Neural progenitor cell (in vitro differentiated cells): ENCODE data around the gene RPS6KB1. TPM values are rescaled to one million over a fixed set of nuclear protein-coding genes. Genes with fewer than 3 reads are reported as not detected.

Experiments
- DNase-seq: peaks from one replicate; pipeline ENCODE4 v3.0.0-alpha.2; 2016; ENCODE audit warnings: low spot score
- H2AFZ ChIP-seq: fragments of 200-600 bp; sonication (generic); replicated peaks from 2 replicates; pipeline ENCODE4 v1.6.1; 2016; ENCODE audit warnings: antibody characterized with exemption
- H3F3A ChIP-seq: fragments of 200-600 bp; sonication (generic); 2 replicates; pipeline ENCODE4 v1.6.1; 2016; ENCODE audit warnings: antibody characterized with exemption, low read depth
- H3K27ac ChIP-seq: fragments of 200-600 bp; sonication (generic); 2 replicates; pipeline ENCODE4 v1.5.1; 2016; ENCODE audit warnings: mild to moderate bottlenecking
- H3K27me3 ChIP-seq: fragments of 200-600 bp; sonication (generic); 2 replicates; pipeline ENCODE4 v1.6.1; 2016; ENCODE audit warnings: mild to moderate bottlenecking, moderate library complexity
- H3K36me3 ChIP-seq: fragments of 200-600 bp; sonication (generic); 2 replicates; pipeline ENCODE4 v1.5.1; 2016
- H3K4me1 ChIP-seq: fragments of 200-600 bp; sonication (generic); 2 replicates; pipeline ENCODE4 v1.6.1; 2016; ENCODE audit warnings: mixed run types
- H3K4me2 ChIP-seq: fragments of 200-600 bp; sonication (generic); 2 replicates; pipeline ENCODE4 v1.6.1; 2016
- H3K4me3 ChIP-seq: fragments of 200-600 bp; sonication (generic); 2 replicates; pipeline ENCODE4 v1.5.1; 2016
- H3K79me2 ChIP-seq: fragments of 200-600 bp; sonication (generic); 2 replicates; pipeline ENCODE4 v1.6.1; 2016; ENCODE audit warnings: low read depth
- H3K9ac ChIP-seq: fragments of 200-600 bp; sonication (generic); 2 replicates; pipeline ENCODE4 v1.6.1; 2016
- H3K9me3 ChIP-seq: fragments of 200-600 bp; sonication (generic); 2 replicates; pipeline ENCODE4 v1.5.1; 2016; ENCODE audit warnings: low read depth
- H4K20me1 ChIP-seq: fragments of 200-600 bp; sonication (generic); 2 replicates; pipeline ENCODE4 v1.6.1; 2016; ENCODE audit warnings: low read depth
- H3K27ac Mint-ChIP-seq: 3 replicates; pipeline ENCODE4 v1.8.0; 2021; ENCODE audit warnings: mixed read lengths
- H3K27me3 Mint-ChIP-seq: 2 replicates; pipeline ENCODE4 v1.8.0; 2022; ENCODE audit warnings: low read depth, mild to moderate bottlenecking, inconsistent platforms, moderate library complexity, mixed read lengths; ENCODE audit not compliant: insufficient read depth
- H3K36me3 Mint-ChIP-seq: 3 replicates; pipeline ENCODE4 v1.8.0; 2021; ENCODE audit warnings: mixed read lengths
- H3K4me1 Mint-ChIP-seq: 3 replicates; pipeline ENCODE4 v1.8.0; 2021; ENCODE audit warnings: mixed read lengths
- H3K4me3 Mint-ChIP-seq: 3 replicates; pipeline ENCODE4 v1.8.0; 2021; ENCODE audit warnings: mild to moderate bottlenecking, moderate library complexity, mixed read lengths
- H3K9me3 Mint-ChIP-seq: 3 replicates; pipeline ENCODE4 v1.8.0; 2020; ENCODE audit warnings: mixed read lengths
- EZH2 ChIP-seq: fragments of 200-600 bp; sonication (generic); IDR thresholded peaks from 2 replicates; pipeline ENCODE4 v1.6.1; 2017; ENCODE audit warnings: antibody characterized with exemption, mild to moderate bottlenecking, moderate library complexity
- EZH2phosphoT487 ChIP-seq: fragments of 200-600 bp; sonication (generic); IDR thresholded peaks from 2 replicates; pipeline ENCODE4 v1.6.1; 2017; ENCODE audit warnings: antibody characterized with exemption
- total RNA-seq: library from RNA; depleted of rRNA; stranded (reverse); fragments of >200 nt; gene quantifications from 2 replicates; pipeline ENCODE4 v1.2.3, GENCODE V29; 2015; ENCODE audit warnings: low replicate concordance
- TF ChIP-seq, protein P1 (sequence below): fragments of 200-600 bp; sonication (generic); IDR thresholded peaks from 2 replicates; pipeline ENCODE4 v1.5.1; 2017; ENCODE audit warnings: antibody characterized with exemption, mild to moderate bottlenecking

Gene RPS6KB1
- total RNA-seq, 1 donor from 2014 or later = 18.7 TPM

DNA sequence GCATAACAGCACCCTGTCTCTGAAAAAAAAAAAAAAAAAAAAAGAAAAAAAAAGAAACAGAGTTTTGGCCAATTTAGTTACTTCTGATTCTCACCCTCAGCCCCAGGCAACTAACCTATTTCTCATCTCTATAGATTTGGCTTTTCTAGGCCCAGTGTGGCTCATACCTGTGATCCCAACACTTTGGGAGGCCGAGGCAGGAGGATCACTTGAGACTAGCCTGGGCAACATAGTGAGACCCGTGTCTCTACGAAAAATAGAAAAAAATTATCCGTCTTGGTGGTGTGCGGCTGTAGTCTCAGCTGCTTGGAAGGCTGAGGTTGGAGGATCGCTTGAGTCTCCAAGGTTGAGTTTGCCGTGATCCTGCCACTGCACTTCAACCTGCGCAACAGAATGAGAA lies 8.7 kb downstream of the RPS6KB1 start:
- TF ChIP-seq EZH2 (no peak), EZH2phosphoT487 (no peak)
- TF ChIP-seq, protein P1, sequence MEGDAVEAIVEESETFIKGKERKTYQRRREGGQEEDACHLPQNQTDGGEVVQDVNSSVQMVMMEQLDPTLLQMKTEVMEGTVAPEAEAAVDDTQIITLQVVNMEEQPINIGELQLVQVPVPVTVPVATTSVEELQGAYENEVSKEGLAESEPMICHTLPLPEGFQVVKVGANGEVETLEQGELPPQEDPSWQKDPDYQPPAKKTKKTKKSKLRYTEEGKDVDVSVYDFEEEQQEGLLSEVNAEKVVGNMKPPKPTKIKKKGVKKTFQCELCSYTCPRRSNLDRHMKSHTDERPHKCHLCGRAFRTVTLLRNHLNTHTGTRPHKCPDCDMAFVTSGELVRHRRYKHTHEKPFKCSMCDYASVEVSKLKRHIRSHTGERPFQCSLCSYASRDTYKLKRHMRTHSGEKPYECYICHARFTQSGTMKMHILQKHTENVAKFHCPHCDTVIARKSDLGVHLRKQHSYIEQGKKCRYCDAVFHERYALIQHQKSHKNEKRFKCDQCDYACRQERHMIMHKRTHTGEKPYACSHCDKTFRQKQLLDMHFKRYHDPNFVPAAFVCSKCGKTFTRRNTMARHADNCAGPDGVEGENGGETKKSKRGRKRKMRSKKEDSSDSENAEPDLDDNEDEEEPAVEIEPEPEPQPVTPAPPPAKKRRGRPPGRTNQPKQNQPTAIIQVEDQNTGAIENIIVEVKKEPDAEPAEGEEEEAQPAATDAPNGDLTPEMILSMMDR = no peak
- H3K9me3 ChIP-seq = no peaks in the 10 kb centered on the region
- H3K4me2 ChIP-seq = no peak overlapping the region
- Mint-ChIP-seq H3K4me3 (no peak overlapping the region), H3K4me1 (no peaks in the 10 kb centered on the region), H3K9me3 (no peaks in the 10 kb centered on the region), H3K27me3 (no peaks in the 10 kb centered on the region), H3K27ac (no peak overlapping the region), H3K36me3 (peaks cover 5% of the 10 kb centered on the region)
- no peak for DNase-seq
- no peak overlapping the region for H3K27ac ChIP-seq
- no peaks in the 10 kb centered on the region for H3K27me3 ChIP-seq
- no peak overlapping the region for H3K9ac ChIP-seq
- H3F3A ChIP-seq = no peaks in the 10 kb centered on the region
- H3K4me1 ChIP-seq = no peaks in the 10 kb centered on the region
- peaks cover 85% of the 10 kb centered on the region for H3K79me2 ChIP-seq
- H3K36me3 ChIP-seq = no peaks in the 10 kb centered on the region
- no peak overlapping the region for H2AFZ ChIP-seq
- no peak overlapping the region for H3K4me3 ChIP-seq
- no peaks in the 10 kb centered on the region for H4K20me1 ChIP-seq

DNA sequence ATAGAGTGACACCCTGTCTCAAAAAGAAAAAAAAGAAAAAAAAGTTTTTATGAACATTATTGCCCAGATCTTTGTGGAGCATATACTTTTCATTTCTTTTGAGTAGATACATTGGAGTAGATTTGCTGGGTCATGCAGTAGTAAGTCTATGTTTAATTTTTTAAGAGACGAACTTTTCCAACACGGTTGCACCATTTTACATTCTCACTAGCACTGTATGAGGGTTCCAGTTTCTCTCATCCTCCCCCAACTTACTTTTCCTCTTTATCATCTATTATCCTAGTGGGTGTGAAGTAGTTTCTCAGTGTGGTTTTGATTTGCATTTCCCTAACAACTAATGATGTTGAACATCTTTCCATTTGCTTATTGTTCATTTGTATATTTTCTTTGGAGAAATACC lies 10.5 kb downstream of the RPS6KB1 start:
- H3K27ac Mint-ChIP-seq = no peak overlapping the region
- no peaks in the 10 kb centered on the region for H3K9me3 Mint-ChIP-seq

DNA sequence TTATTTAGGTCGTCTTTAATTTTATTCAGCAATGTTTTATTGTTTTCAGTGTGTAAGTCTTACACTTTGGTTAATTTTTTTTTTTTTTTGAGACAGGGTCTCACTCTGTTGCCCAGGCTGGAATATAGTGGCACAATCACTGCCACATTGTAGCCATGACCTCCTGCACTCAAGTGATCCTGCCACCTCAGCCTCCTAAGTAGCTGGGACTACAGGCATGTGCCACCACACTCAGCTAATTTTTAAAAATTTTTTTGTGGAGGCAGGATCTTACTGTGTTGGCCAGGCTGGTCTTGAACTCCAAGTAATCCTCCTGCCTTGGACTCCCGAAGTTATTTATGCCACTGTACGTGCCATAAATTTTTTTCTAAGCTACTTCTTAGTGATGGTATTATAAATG lies 14.5 kb downstream of the RPS6KB1 start:
- H3K4me1 Mint-ChIP-seq = no peaks in the 10 kb centered on the region
- no peak overlapping the region for H3K27ac Mint-ChIP-seq
- Histone ChIP-seq H4K20me1 (no peaks in the 10 kb centered on the region), H3F3A (peaks cover 7% of the 10 kb centered on the region), H3K9me3 (no peaks in the 10 kb centered on the region), H3K4me2 (no peak overlapping the region), H3K27me3 (no peaks in the 10 kb centered on the region), H2AFZ (no peak overlapping the region), H3K79me2 (peaks cover 43% of the 10 kb centered on the region), H3K4me1 (no peaks in the 10 kb centered on the region), H3K27ac (no peak overlapping the region), H3K36me3 (no peaks in the 10 kb centered on the region), H3K4me3 (no peak overlapping the region), H3K9ac (no peak overlapping the region)
- H3K36me3 Mint-ChIP-seq = peaks cover 8% of the 10 kb centered on the region
- no peak overlapping the region for H3K4me3 Mint-ChIP-seq
- DNase-seq = no peak
- no peaks in the 10 kb centered on the region for H3K27me3 Mint-ChIP-seq
- H3K9me3 Mint-ChIP-seq = no peaks in the 10 kb centered on the region
- TF ChIP-seq, protein P1 = no peak
- TF ChIP-seq EZH2phosphoT487 (no peak), EZH2 (no peak)

More for the DNA sequence above, 10.5 kb downstream of the RPS6KB1 start:
- Mint-ChIP-seq H3K4me1 (no peaks in the 10 kb centered on the region), H3K4me3 (no peak overlapping the region), H3K36me3 (peaks cover 5% of the 10 kb centered on the region), H3K27me3 (no peaks in the 10 kb centered on the region)
- H3K9ac ChIP-seq = no peak overlapping the region
- H3K4me2 ChIP-seq = no peak overlapping the region
- no peak overlapping the region for H3K4me3 ChIP-seq
- H3K9me3 ChIP-seq = no peaks in the 10 kb centered on the region
- no peaks in the 10 kb centered on the region for H3F3A ChIP-seq
- no peak overlapping the region for H3K27ac ChIP-seq
- no peak overlapping the region for H2AFZ ChIP-seq
- no peak for TF ChIP-seq EZH2
- TF ChIP-seq, protein P1 = no peak
- TF ChIP-seq EZH2phosphoT487 = no peak
- no peaks in the 10 kb centered on the region for H4K20me1 ChIP-seq
- no peak for DNase-seq
- H3K79me2 ChIP-seq = peaks cover 74% of the 10 kb centered on the region
- H3K27me3 ChIP-seq = no peaks in the 10 kb centered on the region
- H3K4me1 ChIP-seq = no peaks in the 10 kb centered on the region
- H3K36me3 ChIP-seq = no peaks in the 10 kb centered on the region
